22Rv1 (cell line): ENCODE data around the gene NOP16.

Source experiments
- H3K27ac ChIP-seq: fragments of 450-650 bp; 2 replicates; pipeline ENCODE4 v1.5.1; 2017
- ZFX ChIP-seq: fragments of 450-650 bp; IDR thresholded peaks from 2 replicates; pipeline ENCODE4 v1.6.1; 2017; ENCODE audit warnings: antibody characterized with exemption, borderline replicate concordance
- TF ChIP-seq, protein P1 (sequence below): fragments of 450-650 bp; IDR thresholded peaks from 2 replicates; pipeline ENCODE4 v1.5.1; 2017; ENCODE audit warnings: mild to moderate bottlenecking

NOP16 gene

DNA sequence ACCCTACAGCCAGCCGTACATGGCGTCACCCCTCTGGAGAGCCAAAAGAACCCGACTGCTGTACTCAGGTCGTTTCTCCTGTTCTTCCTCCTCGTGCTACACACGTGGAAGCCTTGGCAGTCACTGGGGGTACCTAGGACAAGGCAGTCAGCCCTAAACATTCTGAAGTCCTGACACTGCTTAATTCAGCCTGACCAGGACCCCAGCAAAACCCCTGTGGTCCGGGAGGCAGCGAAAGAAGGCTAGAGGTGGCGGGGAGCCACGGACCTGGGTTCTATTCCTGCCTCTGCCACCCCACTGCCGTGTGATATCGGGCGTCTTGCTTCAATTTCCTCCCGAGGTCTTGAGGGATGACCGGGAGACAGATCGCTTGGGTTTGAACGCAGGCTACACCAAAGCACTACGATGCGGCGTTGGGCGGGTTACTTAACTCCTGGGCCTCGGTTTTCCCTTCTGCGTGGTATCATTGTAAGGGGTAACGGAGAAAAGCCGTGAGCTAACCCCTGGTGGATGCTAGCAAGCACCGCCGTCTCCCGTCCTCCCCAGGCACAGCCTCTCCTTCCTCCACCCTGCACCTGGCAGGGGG lies 23.5 kb downstream of the NOP16 start:
- no peak overlapping the region for H3K27ac ChIP-seq
- TF ChIP-seq ZFX = no peak
- TF ChIP-seq, protein P1, sequence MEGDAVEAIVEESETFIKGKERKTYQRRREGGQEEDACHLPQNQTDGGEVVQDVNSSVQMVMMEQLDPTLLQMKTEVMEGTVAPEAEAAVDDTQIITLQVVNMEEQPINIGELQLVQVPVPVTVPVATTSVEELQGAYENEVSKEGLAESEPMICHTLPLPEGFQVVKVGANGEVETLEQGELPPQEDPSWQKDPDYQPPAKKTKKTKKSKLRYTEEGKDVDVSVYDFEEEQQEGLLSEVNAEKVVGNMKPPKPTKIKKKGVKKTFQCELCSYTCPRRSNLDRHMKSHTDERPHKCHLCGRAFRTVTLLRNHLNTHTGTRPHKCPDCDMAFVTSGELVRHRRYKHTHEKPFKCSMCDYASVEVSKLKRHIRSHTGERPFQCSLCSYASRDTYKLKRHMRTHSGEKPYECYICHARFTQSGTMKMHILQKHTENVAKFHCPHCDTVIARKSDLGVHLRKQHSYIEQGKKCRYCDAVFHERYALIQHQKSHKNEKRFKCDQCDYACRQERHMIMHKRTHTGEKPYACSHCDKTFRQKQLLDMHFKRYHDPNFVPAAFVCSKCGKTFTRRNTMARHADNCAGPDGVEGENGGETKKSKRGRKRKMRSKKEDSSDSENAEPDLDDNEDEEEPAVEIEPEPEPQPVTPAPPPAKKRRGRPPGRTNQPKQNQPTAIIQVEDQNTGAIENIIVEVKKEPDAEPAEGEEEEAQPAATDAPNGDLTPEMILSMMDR = no peak

DNA sequence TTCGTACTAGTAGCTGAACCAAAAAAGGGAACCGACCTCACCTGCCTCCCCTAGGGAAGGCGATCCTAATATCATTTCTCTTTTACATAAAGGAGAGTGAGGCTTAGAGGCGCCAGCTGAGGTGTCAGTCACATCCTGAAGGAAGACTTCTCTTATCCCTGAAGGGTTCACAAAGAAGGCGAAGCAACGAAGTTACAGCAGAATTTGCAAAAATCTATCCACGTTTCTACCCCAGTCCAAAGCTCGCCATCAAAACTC lies 26.2 kb downstream of the NOP16 start:
- no peak for TF ChIP-seq ZFX
- TF ChIP-seq, protein P1 = no peak

DNA sequence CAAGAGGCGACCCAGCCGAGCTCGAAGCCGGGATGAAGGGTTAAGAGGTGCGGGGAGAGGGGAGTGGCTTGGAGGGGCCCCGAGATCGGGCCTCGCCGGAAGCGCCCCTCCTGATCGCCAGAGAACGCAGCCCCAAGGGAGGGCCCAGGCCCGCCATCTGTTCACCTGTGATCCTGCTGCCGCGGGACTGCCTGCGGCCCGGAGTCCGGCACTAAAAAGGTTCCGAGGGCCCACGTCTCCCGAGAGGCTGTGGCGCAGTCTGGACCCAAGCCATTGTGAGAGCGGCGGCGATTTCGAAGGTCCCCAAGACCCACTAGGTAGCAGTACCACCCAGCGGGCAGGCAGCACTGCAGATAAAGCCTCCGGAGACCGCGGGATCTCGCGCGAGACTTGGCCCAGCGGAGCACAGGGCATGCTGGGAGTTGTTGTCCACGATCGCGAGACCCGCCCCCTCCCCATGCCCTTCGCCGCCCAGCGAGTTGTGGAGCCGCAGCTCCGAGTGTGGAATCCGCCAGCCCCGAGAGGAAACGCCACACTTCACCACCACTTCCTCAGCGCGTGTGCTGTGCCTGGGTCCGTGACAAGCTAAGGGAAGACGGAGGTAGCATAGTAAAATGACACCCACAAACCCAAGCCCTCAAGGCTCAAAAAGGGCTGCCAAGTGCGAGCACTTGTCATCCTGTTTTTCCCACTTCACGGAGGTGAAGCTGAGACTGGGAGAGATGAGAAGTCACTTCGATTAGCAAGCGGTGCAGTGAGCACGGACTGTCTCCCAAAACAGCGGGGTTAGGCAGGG lies 26.8 kb downstream of the NOP16 start, which contains the start of gene KIAA1191:
Gene KIAA1191, minus strand, starts transcription at position 328 of the 796 bp plus-strand sequence. CDS start 2,256 bp downstream, outside the sequence.
- TF ChIP-seq ZFX = no peak
- TF ChIP-seq, protein P1 = peak; percentile 34
- H3K27ac ChIP-seq = peak within 1 kb of the TSS; percentile 48

More for the DNA sequence above, 26.2 kb downstream of the NOP16 start:
- H3K27ac ChIP-seq = no peak overlapping the region

DNA sequence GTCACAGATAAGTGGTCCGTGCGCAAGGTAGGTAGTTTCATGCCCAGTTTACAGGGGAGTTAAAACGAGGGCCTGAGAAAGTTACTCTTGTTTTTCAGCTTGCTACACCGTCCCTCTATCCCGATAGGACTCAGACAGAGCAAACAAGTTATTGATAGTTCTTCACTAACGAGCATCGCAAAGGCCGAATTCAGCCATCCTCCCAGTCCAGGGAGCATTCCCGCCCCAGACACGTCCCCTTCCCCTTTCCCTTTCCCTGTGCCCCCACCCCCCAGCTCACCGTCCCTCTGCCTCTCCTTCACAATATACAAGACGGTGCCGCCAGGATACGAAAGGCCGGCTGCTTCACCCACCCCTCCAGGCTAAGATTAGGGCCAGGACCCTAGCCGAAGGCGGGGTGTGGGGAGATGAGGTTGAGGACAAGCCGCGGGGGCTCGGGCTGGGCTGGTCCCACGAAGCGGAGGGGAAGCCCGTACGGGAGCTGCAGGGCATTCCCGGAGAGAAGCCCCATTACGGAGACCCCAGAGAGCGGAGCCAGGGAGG lies 27.4 kb downstream of the NOP16 start:
- peak overlapping the region; percentile 48 for H3K27ac ChIP-seq
- TF ChIP-seq, protein P1 = no peak
- no peak for TF ChIP-seq ZFX

DNA sequence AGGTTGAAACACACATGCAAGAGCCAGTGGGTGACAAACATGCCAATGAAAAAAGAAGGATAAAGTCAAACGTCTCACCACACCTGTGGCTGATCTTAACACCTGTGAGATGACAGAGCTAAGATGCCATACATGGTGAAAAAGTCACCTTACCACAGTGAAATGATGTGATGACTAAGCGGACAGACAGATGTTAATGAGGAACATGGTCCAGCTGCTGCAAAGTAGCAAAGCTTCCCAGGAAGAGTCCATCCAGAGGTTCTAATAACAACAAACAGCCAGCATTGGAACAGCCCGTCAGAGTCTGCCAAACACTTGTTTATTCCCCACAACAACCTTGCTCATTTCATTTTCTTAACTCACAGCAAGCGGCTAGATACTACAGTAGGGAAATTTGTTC lies 28.7 kb downstream of the NOP16 start:
- H3K27ac ChIP-seq = no peak overlapping the region

DNA sequence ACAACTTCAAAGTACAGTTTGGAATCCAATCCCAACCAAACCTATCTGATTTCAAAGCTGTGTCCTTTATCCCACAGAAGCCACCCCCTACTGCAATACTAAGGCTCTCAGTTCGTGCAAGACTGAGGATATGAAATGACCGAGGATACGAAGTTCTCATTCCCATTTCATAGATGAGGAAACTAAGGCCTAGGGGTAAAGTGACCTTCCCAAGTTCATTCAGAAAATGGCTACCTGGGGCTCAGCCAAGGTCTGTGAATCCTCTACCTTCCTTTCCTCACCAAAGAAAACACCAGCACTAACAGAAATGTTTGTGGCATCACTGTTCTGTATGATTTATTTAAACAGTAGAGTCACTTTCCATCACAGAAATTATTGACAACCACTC lies 32.2 kb downstream of the NOP16 start:
- H3K27ac ChIP-seq = no peak overlapping the region
- TF ChIP-seq, protein P1 = no peak
- no peak for TF ChIP-seq ZFX

More for the DNA sequence above, 28.7 kb downstream of the NOP16 start:
- no peak for TF ChIP-seq ZFX
- TF ChIP-seq, protein P1 = no peak
